ENCODE measurements around the gene PGBD5. TPM values are rescaled to one million over a fixed set of nuclear protein-coding genes. Genes with fewer than 3 reads are reported as not detected.
"Not testable (repeated sequence)": the region's sequence is repeated elsewhere in the genome, so short reads cannot be mapped to it uniquely, and the experiment has no call there.

PGBD5 gene, protein sequence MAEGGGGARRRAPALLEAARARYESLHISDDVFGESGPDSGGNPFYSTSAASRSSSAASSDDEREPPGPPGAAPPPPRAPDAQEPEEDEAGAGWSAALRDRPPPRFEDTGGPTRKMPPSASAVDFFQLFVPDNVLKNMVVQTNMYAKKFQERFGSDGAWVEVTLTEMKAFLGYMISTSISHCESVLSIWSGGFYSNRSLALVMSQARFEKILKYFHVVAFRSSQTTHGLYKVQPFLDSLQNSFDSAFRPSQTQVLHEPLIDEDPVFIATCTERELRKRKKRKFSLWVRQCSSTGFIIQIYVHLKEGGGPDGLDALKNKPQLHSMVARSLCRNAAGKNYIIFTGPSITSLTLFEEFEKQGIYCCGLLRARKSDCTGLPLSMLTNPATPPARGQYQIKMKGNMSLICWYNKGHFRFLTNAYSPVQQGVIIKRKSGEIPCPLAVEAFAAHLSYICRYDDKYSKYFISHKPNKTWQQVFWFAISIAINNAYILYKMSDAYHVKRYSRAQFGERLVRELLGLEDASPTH
- total RNA-seq (under 1 TPM; 0.39 to 0.99 TPM), polyA plus RNA-seq (under 1 TPM; 0.31 to 0.75 TPM)
- long read RNA-seq, donor 1, partial matches to known transcripts: 2 of 2 reads
- long read RNA-seq, donor 1, other reads (novel, unspliced or antisense): 0 of 2 reads
- long read RNA-seq, donor 2, partial matches to known transcripts: 0 of 3 reads
- long read RNA-seq, donor 2, other reads (novel, unspliced or antisense): 3 of 3 reads

DNA sequence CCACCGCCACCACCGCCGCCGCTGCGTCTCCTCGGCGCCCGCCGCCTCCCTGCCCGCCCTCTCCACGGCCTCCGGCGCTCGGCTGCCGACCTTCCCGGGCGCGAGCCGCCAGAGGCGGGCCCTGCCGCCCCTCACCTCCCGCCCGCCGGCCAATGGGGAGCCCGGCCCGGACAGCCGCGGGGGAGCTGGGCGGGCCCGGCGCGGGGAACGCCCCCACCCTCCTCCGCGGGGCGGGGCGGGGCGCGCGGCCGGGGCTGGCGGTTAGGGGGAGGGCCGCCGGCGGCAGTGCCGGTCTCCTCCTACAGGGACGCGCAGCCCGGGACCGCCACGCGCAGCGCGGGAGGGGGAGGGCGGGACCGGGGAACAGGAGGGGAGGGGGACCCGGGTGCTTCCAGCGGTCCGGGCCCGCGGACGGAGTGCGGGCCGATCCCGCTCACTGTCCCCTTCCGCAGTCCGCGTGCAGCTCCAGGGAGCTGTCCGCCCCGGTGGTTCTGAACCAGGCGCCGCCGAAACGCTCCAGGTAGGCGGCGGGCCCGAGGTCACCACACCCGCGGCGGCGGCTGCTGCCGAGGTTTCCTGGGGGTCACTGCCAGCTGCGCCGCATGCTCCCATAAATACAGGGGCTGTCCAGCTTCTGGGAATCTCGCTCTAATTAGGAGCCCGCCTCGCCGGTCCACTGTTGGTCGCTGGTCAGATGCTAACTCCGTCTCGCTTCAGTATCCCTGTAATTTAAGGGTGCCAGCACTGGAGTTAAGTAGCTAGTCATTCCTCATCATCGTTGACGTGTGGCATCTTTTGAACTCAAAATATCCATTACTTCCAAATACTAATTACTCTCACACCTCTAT, at the start of gene PGBD5:
Gene PGBD5 (minus strand): TSS at position 87 of the 848 bp plus-strand sequence. CDS start 404 bp downstream, outside the sequence.
- Histone ChIP-seq H3K4me1 (ENCODE audit: control insufficient read depth in 1 of 2, insufficient read depth in 2 of 2, low read length in 2 of 2) (no peaks in the 10 kb centered on the region), H3K27me3 (ENCODE audit: control insufficient read depth in 1 of 2, insufficient read depth in 2 of 2, low read length in 1 of 2) (no peaks in the 10 kb centered on the region), H3K9me3 (ENCODE audit: control insufficient read depth, low read length) (no peaks in the 10 kb centered on the region), H3K27ac (ENCODE audit: low read depth in 1 of 2, low read length in 2 of 2) (no peak within 1 kb of the TSS), H3K36me3 (ENCODE audit: control insufficient read depth in 1 of 2, insufficient read depth in 2 of 2, low read length in 1 of 2) (no peaks in the 10 kb centered on the region), H3K4me3 (ENCODE audit: low read length in 2 of 2) (peak within 1 kb of the TSS; percentile 57 to 73)
- intact Hi-C loops (cut with DNase I): no loop called here
- ATAC-seq (ENCODE audit: low FRiP score) (peak; percentile 91), DNase-seq (peak; percentile 70 to 89)
- 1% methylated on average over 52 to 93 of the region's 93 CpGs for WGBS, 2 donors

DNA sequence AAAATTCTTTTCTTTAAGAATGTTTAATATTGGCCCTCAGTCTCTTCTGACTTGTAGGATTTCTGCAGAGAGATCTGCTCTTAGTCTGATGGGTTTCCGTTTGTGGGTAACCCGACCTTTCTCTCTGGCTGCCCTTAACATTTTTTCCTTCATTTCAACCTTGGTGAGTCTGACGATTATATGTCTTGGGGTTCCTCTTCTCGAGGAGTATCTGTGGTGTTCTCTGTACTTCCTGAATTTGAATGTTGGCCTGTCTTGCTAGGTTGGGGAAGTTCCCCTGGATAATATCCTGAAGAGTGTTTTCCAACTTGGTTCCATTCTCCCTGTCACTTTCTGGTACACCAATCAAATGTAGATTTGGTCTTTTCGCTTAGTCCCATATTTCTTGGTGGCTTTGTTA, 48.8 kb upstream of the PGBD5 start:
- H3K36me3 ChIP-seq (ENCODE audit: control insufficient read depth in 1 of 2, insufficient read depth in 2 of 2, low read length in 1 of 2); H3K9me3 ChIP-seq (ENCODE audit: control insufficient read depth, low read length); DNase-seq; H3K4me1 ChIP-seq (ENCODE audit: control insufficient read depth in 1 of 2, insufficient read depth in 2 of 2, low read length in 2 of 2); H3K27ac ChIP-seq (ENCODE audit: low read depth in 1 of 2, low read length in 2 of 2); ATAC-seq (ENCODE audit: low FRiP score); H3K27me3 ChIP-seq (ENCODE audit: control insufficient read depth in 1 of 2, insufficient read depth in 2 of 2, low read length in 1 of 2); H3K4me3 ChIP-seq (ENCODE audit: low read length in 2 of 2); intact Hi-C loops (cut with DNase I): not testable (repeated sequence)
- 81 to 86% methylated on average over 5 of the region's 5 CpGs for WGBS, 2 donors

DNA sequence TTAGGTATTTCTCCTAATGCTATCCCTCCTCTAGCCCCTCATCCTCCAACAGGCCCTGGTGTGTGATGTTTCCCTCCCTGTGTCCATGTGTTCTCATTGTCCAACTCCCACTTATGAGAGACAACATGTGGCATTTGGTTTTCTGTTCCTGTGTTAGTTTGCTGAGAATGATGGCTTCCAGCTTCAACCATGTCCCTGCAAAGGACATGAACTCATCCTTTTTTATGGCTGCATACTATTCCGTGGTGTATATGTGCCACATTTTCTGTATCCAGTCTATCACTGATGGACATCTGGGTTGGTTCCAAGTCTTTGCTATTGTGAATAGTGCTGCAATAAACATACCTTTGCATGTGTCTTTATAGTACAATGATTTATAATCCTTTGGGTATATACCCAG, 44.6 kb upstream of the PGBD5 start:
- H3K9me3 ChIP-seq (ENCODE audit: control insufficient read depth, low read length); H3K36me3 ChIP-seq (ENCODE audit: control insufficient read depth in 1 of 2, insufficient read depth in 2 of 2, low read length in 1 of 2); DNase-seq; H3K27me3 ChIP-seq (ENCODE audit: control insufficient read depth in 1 of 2, insufficient read depth in 2 of 2, low read length in 1 of 2); H3K4me3 ChIP-seq (ENCODE audit: low read length in 2 of 2); intact Hi-C loops (cut with DNase I); H3K27ac ChIP-seq (ENCODE audit: low read depth in 1 of 2, low read length in 2 of 2); H3K4me1 ChIP-seq (ENCODE audit: control insufficient read depth in 1 of 2, insufficient read depth in 2 of 2, low read length in 2 of 2); ATAC-seq (ENCODE audit: low FRiP score): not testable (repeated sequence)
- WGBS, 2 donors: 88 to 90% methylated on average over 1 of the region's 1 CpG

DNA sequence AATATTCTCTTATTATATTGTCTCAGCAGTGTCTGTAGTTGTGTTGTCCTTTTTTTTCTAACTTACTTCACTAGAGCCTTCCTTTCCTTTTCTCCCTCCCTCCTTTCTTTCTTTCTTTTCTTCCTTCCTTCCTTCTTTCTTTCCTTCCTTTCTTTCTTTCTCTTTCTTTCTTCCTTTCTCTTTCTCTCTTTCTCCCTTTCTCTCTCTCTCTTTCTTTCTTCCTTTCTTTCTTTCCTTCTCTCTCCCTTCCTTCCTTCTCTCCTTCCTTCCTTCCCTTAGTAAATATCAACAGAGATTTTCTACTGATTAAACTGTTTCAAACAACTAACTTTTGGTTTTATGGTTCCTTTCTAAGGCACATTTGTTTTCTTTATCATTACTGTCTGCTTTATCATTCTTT, 43.1 kb upstream of the PGBD5 start:
- intact Hi-C loops (cut with DNase I): no loop called here
- ATAC-seq (ENCODE audit: low FRiP score) (no peak), DNase-seq (no peak)
- Histone ChIP-seq H3K4me1 (ENCODE audit: control insufficient read depth in 1 of 2, insufficient read depth in 2 of 2, low read length in 2 of 2) (no peaks in the 10 kb centered on the region), H3K36me3 (ENCODE audit: control insufficient read depth in 1 of 2, insufficient read depth in 2 of 2, low read length in 1 of 2) (no peaks in the 10 kb centered on the region), H3K27me3 (ENCODE audit: control insufficient read depth in 1 of 2, insufficient read depth in 2 of 2, low read length in 1 of 2) (no peaks in the 10 kb centered on the region), H3K4me3 (ENCODE audit: low read length in 2 of 2) (no peak overlapping the region), H3K9me3 (ENCODE audit: control insufficient read depth, low read length) (no peaks in the 10 kb centered on the region), H3K27ac (ENCODE audit: low read depth in 1 of 2, low read length in 2 of 2) (no peak overlapping the region)

DNA sequence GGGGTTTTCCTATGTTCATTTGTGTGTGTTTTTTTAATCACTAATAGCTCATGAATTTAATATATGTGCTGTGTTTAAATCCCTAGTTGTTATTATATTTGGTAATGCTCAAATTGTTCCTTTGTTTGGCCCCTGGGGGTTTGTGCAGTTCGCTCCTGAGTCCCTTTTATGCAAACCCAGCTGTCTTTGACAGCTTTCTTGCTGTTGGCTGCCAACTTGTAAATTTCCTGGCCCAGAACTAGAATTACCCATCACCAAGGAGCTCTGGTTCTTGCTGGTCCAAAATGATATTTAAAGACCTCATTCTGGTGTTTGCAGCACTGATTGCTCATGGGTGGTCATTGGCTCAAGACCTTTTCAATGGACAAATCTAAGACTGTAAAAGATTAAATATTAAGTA, 39.6 kb upstream of the PGBD5 start:
- intact Hi-C loops (cut with DNase I): no loop called here
- Histone ChIP-seq H3K9me3 (ENCODE audit: control insufficient read depth, low read length) (no peaks in the 10 kb centered on the region), H3K27me3 (ENCODE audit: control insufficient read depth in 1 of 2, insufficient read depth in 2 of 2, low read length in 1 of 2) (peaks cover 0 to under 1% of the 10 kb centered on the region in 2 donors), H3K4me3 (ENCODE audit: low read length in 2 of 2) (no peak overlapping the region), H3K27ac (ENCODE audit: low read depth in 1 of 2, low read length in 2 of 2) (no peak overlapping the region), H3K36me3 (ENCODE audit: control insufficient read depth in 1 of 2, insufficient read depth in 2 of 2, low read length in 1 of 2) (no peaks in the 10 kb centered on the region), H3K4me1 (ENCODE audit: control insufficient read depth in 1 of 2, insufficient read depth in 2 of 2, low read length in 2 of 2) (no peaks in the 10 kb centered on the region)
- no peak for ATAC-seq (ENCODE audit: low FRiP score)
- no peak for DNase-seq
- WGBS, 2 donors: 25 to 33% methylated on average over 1 of the region's 1 CpG

DNA sequence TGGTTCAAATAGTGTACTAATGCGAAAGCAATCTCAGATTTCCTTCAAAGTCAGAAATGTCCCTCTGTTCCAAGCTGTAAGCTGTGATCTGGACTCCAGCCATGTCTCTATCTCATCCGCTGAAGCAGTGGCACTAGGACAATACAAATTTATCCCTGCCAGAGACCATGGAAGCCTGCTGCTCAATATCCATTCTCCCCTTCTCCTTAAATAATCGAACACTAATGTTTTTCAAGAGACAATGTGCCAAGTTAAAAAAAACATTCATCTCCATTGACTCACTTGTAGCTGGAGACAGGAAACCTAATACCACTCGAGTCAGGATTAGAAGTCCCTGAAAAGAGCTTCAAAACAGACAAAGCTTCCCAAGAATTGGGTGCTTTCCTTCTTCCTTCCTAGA, 38.5 kb upstream of the PGBD5 start:
- peaks cover 0 to 2% of the 10 kb centered on the region in 2 donors for H3K27me3 ChIP-seq (ENCODE audit: control insufficient read depth in 1 of 2, insufficient read depth in 2 of 2, low read length in 1 of 2)
- no peak overlapping the region for H3K4me3 ChIP-seq (ENCODE audit: low read length in 2 of 2)
- H3K9me3 ChIP-seq (ENCODE audit: control insufficient read depth, low read length): no peaks in the 10 kb centered on the region
- H3K27ac ChIP-seq (ENCODE audit: low read depth in 1 of 2, low read length in 2 of 2): no peak overlapping the region
- ATAC-seq (ENCODE audit: low FRiP score) (no peak), DNase-seq (no peak)
- H3K36me3 ChIP-seq (ENCODE audit: control insufficient read depth in 1 of 2, insufficient read depth in 2 of 2, low read length in 1 of 2): no peaks in the 10 kb centered on the region
- no peaks in the 10 kb centered on the region for H3K4me1 ChIP-seq (ENCODE audit: control insufficient read depth in 1 of 2, insufficient read depth in 2 of 2, low read length in 2 of 2)
- intact Hi-C loops (cut with DNase I): no loop called here
- WGBS, 2 donors: 8 to 12% methylated on average over 4 of the region's 4 CpGs

DNA sequence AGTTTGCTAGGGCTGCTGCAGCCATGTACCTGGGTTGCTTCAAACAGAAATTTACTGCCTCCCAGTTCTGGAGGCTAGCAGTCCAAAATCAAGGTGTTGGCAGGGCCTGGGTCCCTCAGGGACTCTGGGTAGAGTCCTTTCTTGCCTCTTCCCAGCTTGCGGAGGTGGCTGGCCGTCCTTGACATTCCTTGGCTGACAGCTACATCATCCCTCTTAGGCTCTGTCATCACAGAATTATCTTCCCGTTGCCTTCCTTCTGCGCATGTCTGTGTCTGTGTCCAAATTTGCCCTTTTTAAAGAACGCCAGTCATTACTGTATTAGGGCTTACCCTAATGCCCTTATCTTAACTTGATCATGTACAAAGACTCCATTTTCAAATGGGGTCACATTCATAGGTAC, 37.6 kb upstream of the PGBD5 start:
- Histone ChIP-seq H3K27ac (ENCODE audit: low read depth in 1 of 2, low read length in 2 of 2) (no peak overlapping the region), H3K36me3 (ENCODE audit: control insufficient read depth in 1 of 2, insufficient read depth in 2 of 2, low read length in 1 of 2) (no peaks in the 10 kb centered on the region), H3K4me3 (ENCODE audit: low read length in 2 of 2) (no peak overlapping the region), H3K4me1 (ENCODE audit: control insufficient read depth in 1 of 2, insufficient read depth in 2 of 2, low read length in 2 of 2) (no peaks in the 10 kb centered on the region), H3K27me3 (ENCODE audit: control insufficient read depth in 1 of 2, insufficient read depth in 2 of 2, low read length in 1 of 2) (peaks cover 0 to 2% of the 10 kb centered on the region in 2 donors), H3K9me3 (ENCODE audit: control insufficient read depth, low read length) (no peaks in the 10 kb centered on the region)
- 64 to 77% methylated on average over 5 of the region's 5 CpGs for WGBS, 2 donors
- intact Hi-C loops (cut with DNase I): no loop called here
- DNase-seq: no peak
- ATAC-seq (ENCODE audit: low FRiP score): no peak

DNA sequence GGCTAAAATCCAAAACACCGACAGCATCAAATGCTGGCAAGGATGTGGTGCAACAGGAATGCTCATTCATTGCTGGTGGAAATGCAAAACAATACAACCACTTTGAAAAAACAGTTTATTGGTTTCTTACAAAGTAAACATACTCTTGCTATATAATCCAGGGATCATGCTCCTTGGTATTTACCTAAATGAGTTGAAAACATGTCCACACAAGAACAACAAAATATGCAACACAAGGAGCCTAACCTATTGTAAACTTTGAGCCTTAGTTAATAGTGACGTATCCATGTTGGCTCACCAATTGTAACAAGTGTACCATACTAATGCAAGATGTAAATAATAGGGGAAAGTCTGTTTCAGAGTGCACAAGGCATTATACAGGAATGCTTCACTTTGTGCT, 37.2 kb upstream of the PGBD5 start:
- Histone ChIP-seq H3K4me3 (ENCODE audit: low read length in 2 of 2) (no peak overlapping the region), H3K4me1 (ENCODE audit: control insufficient read depth in 1 of 2, insufficient read depth in 2 of 2, low read length in 2 of 2) (no peaks in the 10 kb centered on the region), H3K27ac (ENCODE audit: low read depth in 1 of 2, low read length in 2 of 2) (no peak overlapping the region), H3K9me3 (ENCODE audit: control insufficient read depth, low read length) (no peaks in the 10 kb centered on the region), H3K36me3 (ENCODE audit: control insufficient read depth in 1 of 2, insufficient read depth in 2 of 2, low read length in 1 of 2) (no peaks in the 10 kb centered on the region), H3K27me3 (ENCODE audit: control insufficient read depth in 1 of 2, insufficient read depth in 2 of 2, low read length in 1 of 2) (peaks cover 0 to 2% of the 10 kb centered on the region in 2 donors)
- 66 to 94% methylated on average over 2 of the region's 2 CpGs for WGBS, 2 donors
- intact Hi-C loops (cut with DNase I): no loop called here
- no peak for ATAC-seq (ENCODE audit: low FRiP score)
- no peak for DNase-seq

Data from aorta (tissue), 5 donors.